CD8-positive, alpha-beta memory T cell (primary cell): ENCODE measurements around the gene TUBD1. TPM values are rescaled to one million over a fixed set of nuclear protein-coding genes. Genes with fewer than 3 reads are reported as not detected.
"Not testable (repeated sequence)": the region's sequence is repeated elsewhere in the genome, so short reads cannot be mapped to it uniquely, and the experiment has no call there.

Experiments
- CTCF ChIA-PET: fragments of 350-600 bp; sonication (Branson Sonifier 250); formaldehyde crosslinking; loops from one replicate; lab custom pipeline; 2021; ENCODE audit warnings: antibody characterized with exemption; lab: Charles Lee
- POLR2A ChIA-PET: fragments of 350-600 bp; sonication (Branson Sonifier 250); formaldehyde crosslinking; loops from one replicate; lab custom pipeline; 2021; ENCODE audit warnings: antibody characterized with exemption; lab: Charles Lee
- DNase-seq, 5 donors: peaks; one replicate each; pipeline versions ENCODE4 v3.0.0 to v3.0.0-alpha.2; 2020 to 2022; ENCODE audit warnings: mixed read lengths in 1 of 5
- H3K27ac ChIP-seq: one replicate; pipeline ENCODE4 v1.7.0; 2013; ENCODE audit warnings: low read depth, mild to moderate bottlenecking, low read length, moderate library complexity
- H3K27me3 ChIP-seq: 2 replicates; pipeline ENCODE4 v1.7.0; 2013; ENCODE audit warnings: low read length, mild to moderate bottlenecking; ENCODE audit not compliant: insufficient read depth, poor library complexity, severe bottlenecking
- H3K36me3 ChIP-seq: 2 replicates; pipeline ENCODE4 v1.7.0; 2013; ENCODE audit warnings: mild to moderate bottlenecking, low read length, moderate library complexity; ENCODE audit not compliant: insufficient read depth
- H3K4me1 ChIP-seq: 2 replicates; pipeline ENCODE4 v1.7.0; 2013; ENCODE audit warnings: mild to moderate bottlenecking, low read length, moderate library complexity; ENCODE audit not compliant: insufficient read depth
- H3K4me3 ChIP-seq: 2 replicates; pipeline ENCODE4 v1.7.0; 2013; ENCODE audit warnings: mild to moderate bottlenecking, low read length
- H3K9me3 ChIP-seq: 2 replicates; pipeline ENCODE4 v1.7.0; 2013; ENCODE audit warnings: mild to moderate bottlenecking, low read length
- H3K27ac Mint-ChIP-seq, 8 donors: one replicate each; pipeline ENCODE4 v1.8.0; 2020 to 2021; ENCODE audit warnings: mixed read lengths in 8 of 8, mild to moderate bottlenecking in 6 of 8, inconsistent platforms in 3 of 8, moderate library complexity in 3 of 8
- H3K27me3 Mint-ChIP-seq, 2 donors: one replicate each; pipeline ENCODE4 v1.8.0; 2020 to 2021; ENCODE audit warnings: mixed read lengths in 2 of 2, mild to moderate bottlenecking in 1 of 2, moderate library complexity in 1 of 2
- H3K36me3 Mint-ChIP-seq, 3 donors: one replicate each; pipeline ENCODE4 v1.8.0; 2020 to 2021; ENCODE audit warnings: mixed read lengths in 3 of 3, inconsistent platforms in 1 of 3, mild to moderate bottlenecking in 1 of 3
- H3K4me1 Mint-ChIP-seq, 3 donors: one replicate each; pipeline ENCODE4 v1.8.0; 2020 to 2021; ENCODE audit warnings: mixed read lengths in 3 of 3, inconsistent platforms in 1 of 3, mild to moderate bottlenecking in 1 of 3
- H3K4me3 Mint-ChIP-seq, 7 donors: one replicate each; pipeline ENCODE4 v1.8.0; 2020 to 2021; ENCODE audit warnings: mixed read lengths in 7 of 7, mild to moderate bottlenecking in 6 of 7, moderate library complexity in 4 of 7, inconsistent platforms in 2 of 7
- H3K9me3 Mint-ChIP-seq, 5 donors: one replicate each; pipeline ENCODE4 v1.8.0; 2020 to 2022; ENCODE audit warnings: mixed read lengths in 5 of 5, mild to moderate bottlenecking in 3 of 5, moderate library complexity in 2 of 5, inconsistent platforms in 1 of 5
- polyA plus RNA-seq: library from polyadenylated mRNA; unstranded; fragments of 300-500 nt; fragmentation: Illumina TruSeq; gene quantifications from one replicate; pipeline ENCODE4 v1.2.3, GENCODE V29; 2021
- total RNA-seq, 2 experiments: library from RNA; stranded (reverse); gene quantifications; one replicate each; pipeline ENCODE4 v1.2.3, GENCODE V29; 2021

Gene TUBD1
- total and polyA plus RNA-seq, 3 experiments from 2014 or later: 9.5 to 17.3 (median 11.9) TPM

DNA sequence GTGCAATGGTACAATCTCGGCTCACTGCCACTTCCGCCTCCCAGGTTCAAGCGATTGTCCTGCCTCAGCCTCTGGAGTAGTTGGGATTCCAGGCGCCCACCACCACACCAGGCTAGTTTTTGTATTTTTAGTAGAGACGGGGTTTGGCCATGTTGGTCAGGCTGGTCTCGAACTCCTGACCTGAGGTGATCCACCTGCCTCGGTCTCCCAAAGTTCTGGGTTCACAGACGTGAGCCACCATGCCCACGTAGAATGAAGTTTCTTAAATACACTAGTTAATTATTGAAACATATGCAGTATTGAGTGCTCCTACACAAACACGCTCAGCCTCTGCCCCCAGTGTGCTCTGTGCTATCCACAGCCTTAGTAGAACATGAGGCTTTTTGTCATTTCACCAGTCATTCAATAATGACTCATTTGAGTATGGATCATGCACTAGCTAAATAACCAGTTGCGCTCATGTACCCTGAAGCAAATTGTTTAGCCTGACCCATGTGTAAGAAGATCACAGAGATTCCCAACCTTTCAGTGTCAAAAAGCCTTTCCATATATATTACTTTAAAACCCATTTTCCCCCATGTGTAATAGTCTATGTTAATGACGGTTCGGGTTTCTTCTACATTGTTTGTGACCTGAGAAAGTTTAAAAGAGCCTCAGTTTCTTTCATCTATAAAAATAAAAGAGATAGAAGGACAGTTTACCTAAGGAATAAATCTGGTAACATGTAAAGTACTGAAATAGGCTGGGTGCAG lies 49.7 kb downstream of the TUBD1 start:
- Mint-ChIP-seq H3K4me1 (peaks cover 64 to 80% (median 76%) of the 10 kb centered on the region in 3 donors), H3K27ac (peak overlapping the region; percentile 67 to 100 (median 96)), H3K9me3 (no peaks in the 10 kb centered on the region), H3K4me3 (peak overlapping the region; percentile 92 to 99 (median 94)), H3K36me3 (peaks cover 0 to 32% (median 2%) of the 10 kb centered on the region in 3 donors), H3K27me3 (no peaks in the 10 kb centered on the region)
- POLR2A ChIA-PET: interaction anchor here (0.6 to 1.0 kb wide), 3 partner anchors 50 to 442 kb away, joined by 3 to 4 read pairs (median 3); partner anchors contain the start of gene RNFT1
- peak overlapping the region; percentile 55 for H3K27ac ChIP-seq
- DNase-seq: peak in 3 of 5 donors; percentile 21 to 51 (median 23)
- H3K27me3 ChIP-seq: no peaks in the 10 kb centered on the region
- no peaks in the 10 kb centered on the region for H3K9me3 ChIP-seq
- H3K4me1 ChIP-seq: peaks cover 36% of the 10 kb centered on the region
- CTCF ChIA-PET: interaction anchor here (1.1 to 7.7 kb wide), 3 partner anchors 10 to 89 kb away, joined by 3 to 64 read pairs (median 3); no protein-coding TSS in a partner anchor
- peak overlapping the region; percentile 7 for H3K4me3 ChIP-seq
- H3K36me3 ChIP-seq: no peaks in the 10 kb centered on the region

- peaks cover 66 to 82% (median 77%) of the 10 kb centered on the region in 3 donors for H3K4me1 Mint-ChIP-seq
- POLR2A ChIA-PET: interaction anchor here (0.6 to 0.8 kb wide), 2 partner anchors 26 to 56 kb away, joined by 5 to 7 read pairs; no protein-coding TSS in a partner anchor
- not testable (repeated sequence) for H3K27me3 ChIP-seq, H3K9me3 ChIP-seq, H3K36me3 ChIP-seq, H3K9me3 Mint-ChIP-seq, DNase-seq, H3K4me3 ChIP-seq, H3K27me3 Mint-ChIP-seq
- peak overlapping the region; percentile 67 to 100 (median 96) for H3K27ac Mint-ChIP-seq
- Histone ChIP-seq H3K4me1 (peaks cover 33% of the 10 kb centered on the region), H3K27ac (peak overlapping the region; percentile 55)
- CTCF ChIA-PET: interaction anchor here (0.9 to 7.7 kb wide), 4 partner anchors 8 to 88 kb away, joined by 3 to 64 read pairs (median 4); no protein-coding TSS in a partner anchor
- peaks cover 0 to 35% (median 2%) of the 10 kb centered on the region in 3 donors for H3K36me3 Mint-ChIP-seq
- peak overlapping the region; percentile 92 to 99 (median 94) for H3K4me3 Mint-ChIP-seq
Measured at GRCh38 chr17:59841882-59842263, 50.9 kb downstream of the TUBD1 start.

DNA sequence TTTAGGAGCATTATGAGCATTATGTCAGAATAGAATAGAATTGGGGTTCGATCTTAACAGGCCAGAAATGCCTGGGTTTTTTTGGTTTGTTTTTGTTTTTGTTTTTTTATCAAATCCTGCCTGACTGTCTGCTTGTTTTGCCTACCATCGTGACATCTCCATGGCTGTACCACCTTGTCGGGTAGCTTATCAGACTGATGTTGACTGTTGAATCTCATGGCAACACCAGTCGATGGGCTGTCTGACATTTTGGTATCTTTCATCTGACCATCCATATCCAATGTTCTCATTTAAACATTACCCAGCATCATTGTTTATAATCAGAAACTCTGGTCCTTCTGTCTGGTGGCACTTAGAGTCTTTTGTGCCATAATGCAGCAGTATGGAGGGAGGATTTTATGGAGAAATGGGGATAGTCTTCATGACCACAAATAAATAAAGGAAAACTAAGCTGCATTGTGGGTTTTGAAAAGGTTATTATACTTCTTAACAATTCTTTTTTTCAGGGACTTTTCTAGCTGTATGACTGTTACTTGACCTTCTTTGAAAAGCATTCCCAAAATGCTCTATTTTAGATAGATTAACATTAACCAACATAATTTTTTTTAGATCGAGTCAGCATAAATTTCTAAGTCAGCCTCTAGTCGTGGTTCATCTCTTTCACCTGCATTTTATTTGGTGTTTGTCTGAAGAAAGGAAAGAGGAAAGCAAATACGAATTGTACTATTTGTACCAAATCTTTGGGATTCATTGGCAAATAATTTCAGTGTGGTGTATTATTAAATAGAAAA lies 51.5 kb downstream of the TUBD1 start:
- CTCF ChIA-PET: interaction anchor here (0.9 to 7.7 kb wide), 6 partner anchors 8 to 88 kb away, joined by 3 to 64 read pairs (median 4); no protein-coding TSS in a partner anchor
- peaks cover 63 to 82% (median 77%) of the 10 kb centered on the region in 3 donors for H3K4me1 Mint-ChIP-seq
- H3K4me3 Mint-ChIP-seq: peak overlapping the region; percentile 92 to 99 (median 94)
- H3K36me3 Mint-ChIP-seq: peaks cover 0 to 35% (median 2%) of the 10 kb centered on the region in 3 donors
- not testable (repeated sequence) for H3K9me3 ChIP-seq, H3K36me3 ChIP-seq, DNase-seq, H3K27me3 ChIP-seq, H3K9me3 Mint-ChIP-seq, H3K27me3 Mint-ChIP-seq
- POLR2A ChIA-PET: interaction anchor here (1.1 to 4.3 kb wide), 3 partner anchors 13 to 133 kb away, joined by 5 to 45 read pairs (median 6); partner anchors contain the start of genes RNFT1 and VMP1
- H3K27ac ChIP-seq: peak overlapping the region; percentile 95
- H3K4me3 ChIP-seq: peak overlapping the region; percentile 85
- peak overlapping the region; percentile 67 to 100 (median 96) for H3K27ac Mint-ChIP-seq
- H3K4me1 ChIP-seq: peaks cover 29% of the 10 kb centered on the region

GRCh38 chr17:59840329-59841090 lies 52.2 kb downstream of the TUBD1 start:
- Histone ChIP-seq H3K27me3 (no peaks in the 10 kb centered on the region), H3K36me3 (no peaks in the 10 kb centered on the region), H3K27ac (peak overlapping the region; percentile 95), H3K4me1 (peaks cover 22% of the 10 kb centered on the region), H3K4me3 (peak overlapping the region; percentile 85), H3K9me3 (no peaks in the 10 kb centered on the region)
- POLR2A ChIA-PET: interaction anchor here (1.1 to 4.3 kb wide), 4 partner anchors 12 to 132 kb away, joined by 5 to 45 read pairs (median 6); partner anchors contain the start of genes RNFT1 and VMP1
- peaks cover 0 to 36% (median 2%) of the 10 kb centered on the region in 3 donors for H3K36me3 Mint-ChIP-seq
- H3K4me1 Mint-ChIP-seq: peaks cover 57 to 74% (median 69%) of the 10 kb centered on the region in 3 donors
- no peaks in the 10 kb centered on the region for H3K27me3 Mint-ChIP-seq
- CTCF ChIA-PET: interaction anchor here (1.1 to 7.7 kb wide), 5 partner anchors 12 to 87 kb away, joined by 4 to 64 read pairs (median 8); no protein-coding TSS in a partner anchor
- H3K4me3 Mint-ChIP-seq: peak overlapping the region; percentile 92 to 99 (median 94)
- H3K27ac Mint-ChIP-seq: peak overlapping the region; percentile 67 to 100 (median 96)
- DNase-seq: no peak
- no peaks in the 10 kb centered on the region for H3K9me3 Mint-ChIP-seq

DNA sequence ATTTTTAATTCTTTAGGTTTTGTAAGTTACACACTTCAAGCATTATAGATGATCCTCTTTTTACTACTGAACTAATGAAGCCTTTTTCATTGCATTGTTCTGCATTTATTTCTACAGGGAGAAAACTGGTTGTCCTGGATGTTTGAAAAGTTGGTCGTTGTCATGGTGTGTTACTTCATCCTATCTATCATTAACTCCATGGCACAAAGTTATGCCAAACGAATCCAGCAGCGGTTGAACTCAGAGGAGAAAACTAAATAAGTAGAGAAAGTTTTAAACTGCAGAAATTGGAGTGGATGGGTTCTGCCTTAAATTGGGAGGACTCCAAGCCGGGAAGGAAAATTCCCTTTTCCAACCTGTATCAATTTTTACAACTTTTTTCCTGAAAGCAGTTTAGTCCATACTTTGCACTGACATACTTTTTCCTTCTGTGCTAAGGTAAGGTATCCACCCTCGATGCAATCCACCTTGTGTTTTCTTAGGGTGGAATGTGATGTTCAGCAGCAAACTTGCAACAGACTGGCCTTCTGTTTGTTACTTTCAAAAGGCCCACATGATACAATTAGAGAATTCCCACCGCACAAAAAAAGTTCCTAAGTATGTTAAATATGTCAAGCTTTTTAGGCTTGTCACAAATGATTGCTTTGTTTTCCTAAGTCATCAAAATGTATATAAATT lies 53.0 kb downstream of the TUBD1 start:
- Mint-ChIP-seq H3K9me3 (no peaks in the 10 kb centered on the region), H3K27me3 (no peaks in the 10 kb centered on the region), H3K4me1 (peaks cover 56 to 67% (median 62%) of the 10 kb centered on the region in 3 donors), H3K36me3 (peaks cover 0 to 36% (median 2%) of the 10 kb centered on the region in 3 donors), H3K4me3 (peak overlapping the region; percentile 92 to 99 (median 94)), H3K27ac (peak overlapping the region; percentile 93 to 100 (median 96))
- peaks cover 22% of the 10 kb centered on the region for H3K4me1 ChIP-seq
- ChIA-PET CTCF (interaction anchor here (0.7 to 7.7 kb wide), 14 partner anchors 10 to 92 kb away, joined by 3 to 64 read pairs (median 5); partner anchors contain the start of genes RPS6KB1 and TUBD1), POLR2A (interaction anchor here (1.0 to 4.3 kb wide), 8 partner anchors 11 to 132 kb away, joined by 3 to 45 read pairs (median 6); partner anchors contain the start of genes RNFT1 and VMP1)
- H3K9me3 ChIP-seq: no peaks in the 10 kb centered on the region
- no peaks in the 10 kb centered on the region for H3K36me3 ChIP-seq
- DNase-seq: no peak
- H3K27me3 ChIP-seq: no peaks in the 10 kb centered on the region
- peak overlapping the region; percentile 85 for H3K4me3 ChIP-seq
- peak overlapping the region; percentile 95 for H3K27ac ChIP-seq

DNA sequence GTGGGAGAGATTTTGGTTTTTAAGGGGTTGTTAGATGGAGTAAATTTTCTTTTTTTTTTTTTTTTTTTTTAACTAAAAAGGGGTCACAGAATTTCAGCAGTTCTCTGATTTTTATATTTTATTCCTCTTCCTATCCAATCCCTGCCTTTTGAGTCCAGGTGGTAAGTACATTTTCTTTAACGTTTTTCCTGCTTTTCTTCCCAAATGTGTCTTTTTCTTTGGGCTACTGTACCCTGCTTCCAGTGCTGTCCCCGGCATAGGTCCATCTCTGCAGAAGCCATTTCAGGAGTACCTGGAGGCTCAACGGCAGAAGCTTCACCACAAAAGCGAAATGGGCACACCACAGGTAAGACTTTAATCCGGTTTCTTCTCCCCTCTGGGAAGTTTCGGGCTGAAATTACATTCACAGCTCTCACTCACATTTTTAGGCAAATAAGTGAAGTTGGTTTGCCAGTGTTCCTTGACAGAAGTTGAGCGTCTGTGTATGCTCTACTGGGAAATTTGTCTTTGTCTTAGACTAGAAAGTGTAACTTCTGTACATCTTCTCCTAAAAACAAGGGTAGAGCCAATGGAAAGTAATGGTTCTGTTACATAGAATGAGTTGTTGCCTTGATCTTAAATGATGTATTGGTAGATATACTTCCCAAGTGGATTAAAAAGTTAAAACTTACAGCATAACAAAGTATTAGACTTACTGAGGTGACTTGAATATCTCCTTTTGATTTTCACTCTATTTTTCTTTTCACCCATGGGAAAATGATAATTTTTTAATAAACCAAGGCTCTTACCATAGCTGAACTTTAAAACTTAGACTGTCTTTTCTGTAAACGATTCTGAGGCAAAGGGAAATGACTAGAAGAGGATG lies 54.5 kb downstream of the TUBD1 start:
- Histone ChIP-seq H3K9me3 (no peaks in the 10 kb centered on the region), H3K4me1 (peaks cover 14% of the 10 kb centered on the region), H3K4me3 (peak overlapping the region; percentile 85), H3K27ac (peak overlapping the region; percentile 95), H3K36me3 (no peaks in the 10 kb centered on the region), H3K27me3 (no peaks in the 10 kb centered on the region)
- H3K36me3 Mint-ChIP-seq: peaks cover 0 to 38% (median 6%) of the 10 kb centered on the region in 3 donors
- H3K27me3 Mint-ChIP-seq: no peaks in the 10 kb centered on the region
- peak overlapping the region; percentile 92 to 99 (median 94) for H3K4me3 Mint-ChIP-seq
- ChIA-PET CTCF (interaction anchor here (1.0 to 7.7 kb wide), 15 partner anchors 9 to 91 kb away, joined by 3 to 64 read pairs (median 5); partner anchors contain the start of genes RPS6KB1 and TUBD1), POLR2A (interaction anchor here (0.6 to 4.3 kb wide), 10 partner anchors 10 to 1211 kb away, joined by 3 to 45 read pairs (median 8); partner anchors contain the start of genes CLTC, HEATR6 and RNFT1)
- H3K27ac Mint-ChIP-seq: peak overlapping the region; percentile 93 to 100 (median 96)
- peak in 2 of 5 donors; percentile 33 to 55 for DNase-seq
- H3K4me1 Mint-ChIP-seq: peaks cover 54 to 63% (median 61%) of the 10 kb centered on the region in 3 donors
- H3K9me3 Mint-ChIP-seq: no peaks in the 10 kb centered on the region
